GM18861 (cell line): ENCODE data around the gene ADO.

Source experiments
- ATAC-seq: cut with Tn5 transposase; IDR thresholded peaks from one replicate; pipeline ENCODE4 v1.9.1; 2021; ENCODE audit not compliant: unreplicated experiment

Gene ADO

GRCh38 chr10:62792261-62792660, 12.3 kb upstream of the ADO start:
- no peak for ATAC-seq

GRCh38 chr10:62794306-62794705, 10.2 kb upstream of the ADO start:
- ATAC-seq = no peak

DNA sequence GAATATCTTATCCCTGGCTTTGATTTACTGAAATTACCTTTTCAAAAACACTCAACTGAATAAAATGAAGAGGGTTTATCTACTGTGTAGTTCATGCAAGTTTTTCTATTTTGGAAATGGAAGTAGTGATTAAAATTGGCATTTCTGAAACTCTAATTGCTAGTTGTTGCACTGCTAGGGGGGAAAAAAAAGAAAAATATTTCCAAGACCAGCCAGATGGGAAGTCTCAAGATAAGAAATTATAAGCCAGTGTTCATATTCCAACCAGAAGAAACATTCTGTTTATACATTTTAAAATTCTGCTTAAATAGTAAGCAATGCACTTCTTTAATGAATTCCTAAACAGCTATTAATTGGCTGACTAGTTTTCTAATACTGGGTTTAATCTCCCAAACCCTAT, 9.4 kb upstream of the ADO start:
- ATAC-seq = no peak

- no peak for ATAC-seq
These were observed 8.8 kb upstream of the ADO start for GRCh38 chr10:62795762-62796161.

DNA sequence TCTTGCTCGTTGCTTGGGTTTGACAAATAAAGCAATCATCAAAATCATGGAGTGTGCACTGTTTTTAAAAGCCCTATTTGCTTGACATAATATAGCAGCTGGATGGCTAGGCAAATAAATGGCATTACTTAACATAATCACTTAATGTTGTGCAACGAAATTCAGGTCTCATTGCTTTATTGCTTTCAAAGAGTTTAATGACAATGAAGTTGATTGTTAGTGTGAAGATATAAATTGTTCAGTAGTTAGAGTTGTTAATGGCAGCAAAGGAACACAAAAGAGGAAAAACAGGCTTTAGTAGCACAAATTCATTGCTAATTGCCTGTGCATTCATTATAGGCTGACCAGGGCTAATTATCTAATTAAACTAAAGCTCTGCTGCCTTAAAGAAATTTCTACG, 7.6 kb upstream of the ADO start:
- no peak for ATAC-seq

- no peak for ATAC-seq
These were observed 2.6 kb upstream of the ADO start for GRCh38 chr10:62801871-62802270.

DNA sequence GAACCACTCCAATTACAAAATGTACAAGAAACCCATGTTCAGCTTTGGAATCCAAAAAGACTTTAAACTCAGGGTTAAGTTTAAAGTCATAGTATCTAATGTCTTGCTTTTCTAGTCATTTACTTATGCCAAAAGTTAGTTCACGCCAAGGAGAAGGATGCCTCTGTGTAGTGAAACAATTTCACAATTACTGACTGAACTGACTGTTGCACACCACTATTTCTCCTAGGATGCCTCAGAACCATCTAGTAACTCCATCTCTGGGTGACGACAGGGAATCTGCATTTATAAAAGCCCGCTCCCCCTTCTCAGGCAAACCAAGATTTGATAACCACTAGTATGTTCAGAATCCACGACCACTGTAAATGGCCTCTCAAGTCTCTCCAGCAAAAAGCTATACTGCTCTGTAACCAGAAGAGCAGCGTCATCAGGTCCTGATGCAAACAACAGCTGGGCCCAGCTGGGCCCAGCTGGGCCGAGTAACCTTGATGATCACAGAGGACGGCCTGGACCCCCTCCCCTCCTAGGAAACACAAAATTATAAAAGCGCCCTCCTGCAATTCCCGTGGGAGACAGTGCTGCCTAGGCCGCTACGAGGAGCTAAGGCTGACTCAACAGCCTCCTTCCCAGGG, 680 bp upstream of the ADO start:
- ATAC-seq = peak; percentile 1

DNA sequence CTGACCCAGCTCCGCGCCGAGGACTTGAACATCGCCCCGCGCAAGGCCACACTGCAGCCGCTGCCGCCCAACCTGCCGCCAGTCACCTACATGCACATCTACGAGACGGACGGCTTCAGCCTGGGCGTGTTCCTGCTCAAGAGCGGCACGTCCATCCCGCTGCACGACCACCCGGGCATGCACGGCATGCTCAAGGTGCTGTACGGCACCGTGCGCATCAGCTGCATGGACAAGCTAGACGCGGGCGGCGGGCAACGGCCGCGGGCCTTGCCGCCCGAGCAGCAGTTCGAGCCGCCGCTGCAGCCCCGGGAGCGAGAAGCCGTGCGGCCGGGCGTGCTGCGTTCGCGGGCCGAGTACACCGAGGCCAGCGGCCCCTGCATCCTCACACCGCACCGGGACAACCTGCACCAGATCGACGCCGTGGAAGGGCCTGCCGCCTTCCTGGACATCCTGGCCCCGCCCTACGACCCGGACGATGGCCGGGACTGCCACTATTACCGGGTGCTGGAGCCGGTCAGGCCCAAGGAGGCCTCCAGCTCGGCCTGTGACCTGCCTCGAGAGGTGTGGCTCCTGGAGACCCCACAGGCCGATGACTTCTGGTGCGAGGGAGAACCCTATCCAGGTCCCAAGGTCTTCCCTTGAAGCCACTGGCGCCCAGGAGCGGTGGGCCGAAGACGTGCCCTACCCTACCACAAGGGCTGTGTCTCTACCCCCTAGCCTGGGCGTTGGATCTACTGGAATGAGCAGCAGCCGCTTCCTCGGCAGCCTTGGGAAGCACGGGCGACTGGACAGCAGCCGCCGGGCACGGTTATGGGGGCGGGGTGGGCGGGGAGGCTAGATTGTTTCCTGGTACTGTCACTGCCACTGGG, 945 bp downstream of the ADO start:
- no peak for ATAC-seq

DNA sequence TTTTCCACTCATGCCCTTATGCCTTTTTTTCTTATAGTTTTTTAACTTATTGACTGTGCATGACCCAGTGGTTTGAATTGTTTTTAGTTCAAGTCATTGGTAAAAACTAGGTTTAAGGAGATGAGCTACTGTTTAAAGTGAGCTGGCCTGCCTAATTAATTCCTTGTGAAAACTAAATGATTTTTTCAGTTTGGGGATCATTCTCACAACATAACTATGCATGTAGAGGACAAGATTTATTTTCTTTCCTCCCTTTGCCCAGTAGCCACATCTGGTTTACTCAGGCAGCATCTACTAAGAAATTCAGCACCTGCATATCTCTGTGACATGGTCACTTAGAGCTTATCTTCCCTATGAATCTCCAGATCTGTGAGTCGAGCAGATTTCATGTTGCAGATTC, 1.7 kb downstream of the ADO start:
- ATAC-seq = no peak

DNA sequence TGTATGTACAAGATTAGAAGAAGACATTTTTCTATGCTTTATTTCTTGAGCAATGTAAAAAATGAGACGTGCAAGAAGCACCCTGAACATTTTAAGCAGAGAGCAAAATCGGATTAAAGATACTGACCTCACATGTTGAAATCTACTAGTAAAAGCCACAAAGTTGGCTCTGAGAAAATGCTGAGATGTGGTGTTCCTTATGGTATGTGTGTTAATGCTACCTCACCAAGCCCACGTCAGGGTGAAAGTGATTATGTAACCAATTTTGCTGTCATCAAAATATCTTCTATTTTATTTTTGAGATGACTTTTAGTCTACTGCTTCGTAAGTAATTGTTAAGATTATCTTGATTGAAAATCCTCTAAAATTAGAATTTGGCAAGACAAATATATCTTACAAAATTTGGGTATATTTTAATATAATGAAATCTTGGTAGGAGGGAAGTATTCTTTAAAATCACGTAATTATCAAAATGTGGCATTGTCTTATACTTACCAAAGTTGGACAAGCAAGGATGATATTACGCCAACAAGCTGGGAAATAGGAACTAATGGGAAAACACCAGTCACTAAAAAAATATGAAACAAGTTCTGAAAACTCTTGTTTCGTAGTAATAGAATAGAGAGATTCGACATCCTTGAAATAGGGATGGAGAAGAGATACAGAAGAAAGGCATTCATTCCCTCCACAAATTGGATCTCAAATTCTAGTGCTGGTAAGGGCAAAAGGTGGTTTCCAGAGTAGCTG, 5.8 kb downstream of the ADO start:
- no peak for ATAC-seq

DNA sequence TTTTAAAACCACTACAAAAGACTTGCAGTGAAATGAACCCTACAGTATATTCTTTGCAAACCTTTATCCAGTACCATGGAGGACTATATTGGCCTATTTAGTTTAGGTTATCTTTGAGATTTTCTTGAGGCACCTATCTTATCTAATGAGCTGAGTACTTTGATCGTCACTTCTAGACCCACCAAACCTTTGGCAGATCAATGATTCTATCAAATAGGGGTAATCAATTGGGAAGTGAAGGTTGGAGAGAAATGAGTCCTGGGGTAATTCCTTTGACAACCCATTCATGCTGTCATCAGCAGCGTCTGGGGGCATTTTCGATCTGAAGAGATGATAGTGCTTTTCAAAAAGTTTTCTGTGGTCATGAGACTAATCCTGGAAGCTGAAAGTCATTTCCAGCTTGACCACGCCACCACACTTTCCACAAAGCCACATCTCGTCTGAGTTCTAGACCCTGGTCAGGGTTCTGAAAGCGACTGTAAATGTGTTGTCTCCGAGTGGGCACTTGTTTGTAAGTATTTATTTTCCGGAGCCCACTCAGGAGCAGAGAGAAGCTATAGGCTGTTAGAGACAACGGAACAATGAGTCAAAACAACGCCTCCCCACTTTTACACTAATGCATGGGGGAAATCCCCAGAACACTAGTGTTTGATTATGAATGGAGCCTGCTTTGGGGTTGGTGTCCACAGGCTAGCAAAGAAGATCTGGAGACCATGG, 6.8 kb downstream of the ADO start:
- peak; percentile 27 for ATAC-seq

DNA sequence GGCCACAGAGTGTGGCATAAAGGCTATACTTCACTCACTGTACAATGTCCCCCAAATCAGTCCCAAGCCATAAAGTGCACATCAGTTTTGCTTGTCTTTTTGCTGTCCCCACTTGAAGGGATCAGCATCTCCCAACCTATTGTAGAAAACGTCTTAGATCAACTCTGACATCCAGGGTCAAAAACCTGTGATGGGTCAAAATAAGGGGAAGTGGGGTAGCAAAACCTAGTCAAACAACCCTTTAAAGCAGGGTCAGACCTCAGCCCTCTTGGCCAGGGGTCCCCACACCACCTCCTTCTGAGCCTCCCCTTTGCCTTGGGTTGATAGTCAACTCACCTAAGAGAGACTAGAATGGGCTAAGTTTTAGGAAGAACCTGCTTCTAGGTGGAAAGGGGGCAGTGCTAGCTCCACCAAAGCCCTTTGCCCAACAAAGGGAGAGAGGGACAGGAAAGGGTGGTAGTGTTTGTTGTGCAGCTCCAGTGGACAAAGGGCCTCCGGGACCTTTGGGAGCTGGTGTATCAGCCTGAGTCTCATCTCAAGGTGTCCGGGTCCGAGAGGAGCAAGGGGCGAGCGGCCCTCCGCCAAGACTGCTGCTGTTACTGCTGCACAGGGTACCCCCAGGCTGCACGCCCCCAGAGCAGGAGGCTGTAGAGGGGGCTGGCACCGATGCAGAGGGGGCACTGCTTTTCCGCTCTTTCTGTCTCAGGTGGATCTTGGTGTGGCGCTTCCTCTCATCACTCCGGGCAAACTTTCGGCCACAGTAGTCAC, 8.3 kb downstream of the ADO start:
- ATAC-seq = no peak

GRCh38 chr10:62813453-62813852, 8.9 kb downstream of the ADO start:
- ATAC-seq = no peak

DNA sequence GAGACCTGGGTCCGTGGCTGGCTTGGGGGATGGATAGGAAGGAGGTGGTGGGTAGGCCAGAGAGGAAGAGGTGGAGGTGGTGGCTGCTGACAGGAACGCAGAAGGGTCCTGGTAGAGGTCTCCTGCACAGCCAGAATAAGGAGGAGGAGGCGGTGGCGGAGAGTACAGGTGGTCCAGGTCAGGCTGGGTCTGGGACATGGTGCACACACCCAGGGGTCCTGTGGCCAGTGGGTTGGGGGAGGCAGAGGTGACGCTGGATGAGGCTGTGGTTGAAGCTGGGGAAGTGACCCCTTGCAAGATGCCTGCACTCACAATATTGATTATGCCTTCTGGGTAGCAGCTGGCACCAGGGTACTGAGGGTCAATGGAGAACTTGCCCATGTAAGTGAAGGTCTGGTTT, 9.5 kb downstream of the ADO start:
- no peak for ATAC-seq

- ATAC-seq = no peak
These were observed 10.3 kb downstream of the ADO start for GRCh38 chr10:62814756-62815380.

DNA sequence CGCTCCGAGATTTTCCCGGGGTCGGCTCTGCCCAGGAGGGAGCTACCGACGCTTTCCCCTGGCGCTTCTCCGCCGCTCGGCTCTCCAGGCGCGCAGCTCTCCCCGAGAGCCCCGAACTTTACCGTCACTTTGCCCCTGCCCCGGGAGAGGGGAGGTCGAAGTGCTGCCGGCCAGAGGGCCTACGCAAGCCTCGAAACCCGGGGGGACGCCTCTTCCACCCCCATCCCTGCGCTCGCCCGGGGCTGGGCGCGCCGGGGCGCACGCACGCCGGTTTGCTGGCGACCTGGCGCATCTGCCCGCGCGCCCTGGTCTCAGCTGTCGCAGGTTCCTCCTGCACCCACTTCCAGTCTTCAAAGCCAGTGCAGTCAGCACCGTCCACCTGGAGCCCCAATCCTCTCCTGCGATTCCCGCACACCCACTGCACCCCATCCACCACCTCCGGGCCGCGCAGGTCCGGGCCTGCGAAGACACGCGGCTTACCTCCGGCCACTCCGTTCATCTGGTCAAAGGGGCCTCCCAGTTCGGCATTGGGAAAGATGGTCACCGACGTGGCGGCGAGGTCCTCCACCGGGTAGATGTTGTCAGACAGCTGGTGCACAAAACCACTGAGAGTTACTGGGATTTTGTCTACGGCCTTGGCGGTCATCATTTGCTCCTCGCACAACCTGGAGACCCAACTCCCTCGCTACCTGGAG, 11.0 kb downstream of the ADO start:
- no peak for ATAC-seq

GRCh38 chr10:62816076-62816330, 11.5 kb downstream of the ADO start:
- no peak for ATAC-seq

GRCh38 chr10:62816331-62817120, 12.0 kb downstream of the ADO start, which contains the start of gene EGR2:
TSS of gene EGR2 (minus strand) at chr10:62816366. CDS start at chr10:62816029, 337 bp downstream.
- ATAC-seq = peak; percentile 71
